ENCODE data around the gene CHEK1. TPM values are rescaled to one million over a fixed set of nuclear protein-coding genes. Genes with fewer than 3 reads are reported as not detected.

The CHEK1 gene
- total and polyA plus RNA-seq, 12 donors: 0.51 to 13.8 (median 2.1) TPM

- H3K27ac ChIP-seq: no peak overlapping the region
- no peaks in the 10 kb centered on the region for H3K27me3 ChIP-seq
- no peaks in the 10 kb centered on the region for H3K4me1 ChIP-seq (replicated peaks in 1 of 2)
- no peak for TF ChIP-seq CTCF (IDR thresholded peaks at IDR 0.05)
- TF ChIP-seq POLR2A (IDR thresholded peaks at IDR 0.05): no peak
- H3K36me3 ChIP-seq (replicated peaks in 1 of 2): no peaks in the 10 kb centered on the region
- 72 to 81% (median 77%) methylated on average over 6 of the region's 6 CpGs for WGBS, 4 donors
- intact Hi-C loops (cut with DNase I): no loop called here
- no peaks in the 10 kb centered on the region for H3K9me3 ChIP-seq (replicated peaks in 1 of 3)
- no peak overlapping the region for H3K4me3 ChIP-seq
- no peak for DNase-seq
These were observed 64.4 kb downstream of the CHEK1 start for GRCh38 chr11:125689274-125689859.

- DNase-seq: no peak
- Histone ChIP-seq H3K36me3 (replicated peaks in 1 of 2) (no peaks in the 10 kb centered on the region), H3K4me3 (no peak overlapping the region), H3K9me3 (replicated peaks in 1 of 3) (no peaks in the 10 kb centered on the region), H3K27ac (no peak overlapping the region), H3K4me1 (replicated peaks in 1 of 2) (no peaks in the 10 kb centered on the region), H3K27me3 (no peaks in the 10 kb centered on the region)
- TF ChIP-seq POLR2A (IDR thresholded peaks at IDR 0.05) (no peak), CTCF (IDR thresholded peaks at IDR 0.05) (no peak)
- 75 to 87% (median 83%) methylated on average over 2 of the region's 2 CpGs for WGBS, 4 donors
- intact Hi-C loops (cut with DNase I): no loop called here
These were observed 65.0 kb downstream of the CHEK1 start for GRCh38 chr11:125690006-125690405.

- no peaks in the 10 kb centered on the region for H3K27me3 ChIP-seq
- H3K27ac ChIP-seq: no peak overlapping the region
- intact Hi-C loops (cut with DNase I): no loop called here
- DNase-seq: no peak
- TF ChIP-seq POLR2A (IDR thresholded peaks at IDR 0.05) (no peak), CTCF (IDR thresholded peaks at IDR 0.05) (no peak)
- WGBS, 4 donors: 69 to 86% (median 76%) methylated on average over 5 of the region's 5 CpGs
- H3K36me3 ChIP-seq (replicated peaks in 1 of 2): no peaks in the 10 kb centered on the region
- H3K9me3 ChIP-seq (replicated peaks in 1 of 3): no peaks in the 10 kb centered on the region
- no peaks in the 10 kb centered on the region for H3K4me1 ChIP-seq (replicated peaks in 1 of 2)
- no peak overlapping the region for H3K4me3 ChIP-seq
These were observed 67.9 kb downstream of the CHEK1 start for GRCh38 chr11:125692887-125693286.

- no peak for DNase-seq
- Histone ChIP-seq H3K27ac (no peak overlapping the region), H3K9me3 (replicated peaks in 1 of 3) (no peaks in the 10 kb centered on the region), H3K36me3 (replicated peaks in 1 of 2) (no peaks in the 10 kb centered on the region), H3K27me3 (no peaks in the 10 kb centered on the region), H3K4me1 (replicated peaks in 1 of 2) (no peaks in the 10 kb centered on the region), H3K4me3 (no peak overlapping the region)
- intact Hi-C loops (cut with DNase I): no loop called here
- TF ChIP-seq POLR2A (IDR thresholded peaks at IDR 0.05): no peak
- TF ChIP-seq CTCF (IDR thresholded peaks at IDR 0.05): no peak
- 71 to 80% (median 77%) methylated on average over 2 of the region's 2 CpGs for WGBS, 4 donors
These were observed 70.0 kb downstream of the CHEK1 start for GRCh38 chr11:125694951-125695350.
